NCI-H1105 treated with DMSO at 0.1 percent for 48 hours (cell line): ENCODE measurements around the gene SEC31A.

Source experiments
- DNase-seq: peaks from one replicate; lab custom pipeline; 2025; lab: John Stamatoyannopoulos, UW

The SEC31A gene

DNA sequence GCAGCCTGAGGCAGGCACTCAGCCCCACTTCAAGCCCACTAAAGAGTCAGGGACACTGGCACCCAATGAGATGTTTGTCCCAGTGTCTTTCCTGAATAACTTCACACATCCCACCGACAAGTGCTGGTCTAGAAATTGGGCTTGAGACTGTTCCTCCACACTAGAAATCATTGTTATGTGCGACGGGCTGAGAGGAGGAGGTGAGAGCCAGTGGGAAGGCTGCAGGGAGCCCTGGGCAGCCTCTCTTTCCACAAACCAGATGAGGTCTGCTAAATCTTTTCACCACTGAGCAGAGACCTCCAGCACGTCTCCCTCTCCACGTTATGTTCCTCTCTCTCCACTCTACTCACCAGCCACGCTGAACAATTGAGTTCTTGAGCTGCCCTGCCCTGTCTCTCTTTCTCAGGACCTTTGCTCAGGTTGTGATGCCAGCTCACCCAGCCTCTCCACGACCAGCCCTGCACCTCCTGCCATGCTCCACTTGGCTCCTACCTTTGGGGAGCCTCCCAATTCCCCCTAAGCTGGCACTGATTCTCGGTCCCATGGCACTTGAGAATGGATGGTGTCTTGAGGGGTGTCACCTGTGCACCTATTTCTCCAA lies 100.8 kb downstream of the SEC31A start:
- DNase-seq: no peak

DNA sequence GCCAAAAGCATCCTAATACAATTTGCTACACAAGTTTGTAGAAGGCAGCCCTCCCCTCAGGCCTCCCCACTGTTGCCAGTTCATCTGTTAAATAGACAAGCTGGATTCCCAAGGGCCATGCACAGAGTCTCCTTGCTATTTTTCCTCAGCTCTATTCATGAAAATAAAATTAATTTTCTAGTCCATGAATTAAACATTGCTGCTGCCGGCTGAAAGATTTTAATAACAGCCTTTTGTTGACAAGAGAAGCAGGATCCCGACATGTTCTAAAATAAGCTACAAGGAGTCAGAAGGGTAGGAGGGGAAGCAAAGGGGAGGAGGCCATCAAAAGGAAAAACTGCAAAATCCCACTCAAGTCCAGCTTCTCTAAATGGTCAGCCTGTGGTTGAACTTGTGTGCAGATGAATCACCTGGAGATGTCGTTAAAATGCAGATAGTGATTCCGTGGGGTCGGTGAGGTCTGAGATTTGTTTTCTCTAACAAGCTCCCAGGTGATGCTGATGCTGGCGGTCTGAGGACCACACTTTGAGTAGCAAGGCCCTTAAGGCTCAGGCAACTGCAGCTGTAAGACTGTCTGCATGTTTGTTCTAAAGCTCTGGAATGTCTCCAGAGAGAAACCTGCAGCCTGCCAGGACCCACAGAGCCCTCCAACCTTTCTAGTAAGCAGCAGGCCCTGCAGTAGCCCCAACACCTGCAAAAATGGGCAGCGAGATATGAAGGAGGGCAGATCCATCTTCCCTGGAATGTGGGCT lies 101.8 kb downstream of the SEC31A start:
- no peak for DNase-seq

DNA sequence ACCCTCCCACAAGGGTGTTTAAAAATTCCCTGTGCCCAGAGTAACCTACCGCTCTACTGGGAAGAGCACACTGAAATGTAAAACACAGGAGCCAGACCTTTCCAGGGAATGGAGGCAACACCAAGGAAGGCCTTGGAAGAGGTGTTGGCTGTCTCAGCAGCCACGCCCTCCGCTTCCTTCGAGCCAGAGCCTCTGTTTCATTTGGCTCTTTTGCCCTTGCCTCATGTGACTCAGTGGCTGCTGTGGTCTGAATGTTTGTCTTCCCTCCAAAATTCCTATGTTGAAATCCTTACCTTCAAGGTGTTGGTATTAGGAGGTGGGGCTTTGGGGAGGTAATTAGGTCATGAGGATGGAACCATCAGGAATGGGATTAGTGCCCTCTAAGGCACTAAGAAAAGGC lies 103.6 kb downstream of the SEC31A start:
- no peak for DNase-seq

DNA sequence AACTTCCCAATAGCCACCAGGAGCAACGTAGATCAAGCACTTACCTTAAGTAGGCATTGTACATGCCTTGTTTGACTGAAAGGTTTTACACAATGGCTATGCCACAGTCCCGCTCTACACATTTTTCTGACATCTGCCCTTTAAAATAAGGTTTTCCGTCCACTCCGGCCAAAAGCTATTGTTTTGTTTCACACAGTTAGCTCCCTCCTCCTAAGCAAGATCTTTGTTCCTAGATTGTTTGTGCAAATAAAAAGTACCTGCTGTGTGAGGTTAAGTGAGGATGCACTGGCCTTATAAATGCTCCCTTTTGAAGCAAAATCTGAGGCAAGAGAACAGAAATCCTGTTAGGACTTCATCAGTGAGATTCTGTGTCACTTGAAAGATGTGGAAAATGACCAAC lies 104.1 kb downstream of the SEC31A start:
- DNase-seq: no peak

DNA sequence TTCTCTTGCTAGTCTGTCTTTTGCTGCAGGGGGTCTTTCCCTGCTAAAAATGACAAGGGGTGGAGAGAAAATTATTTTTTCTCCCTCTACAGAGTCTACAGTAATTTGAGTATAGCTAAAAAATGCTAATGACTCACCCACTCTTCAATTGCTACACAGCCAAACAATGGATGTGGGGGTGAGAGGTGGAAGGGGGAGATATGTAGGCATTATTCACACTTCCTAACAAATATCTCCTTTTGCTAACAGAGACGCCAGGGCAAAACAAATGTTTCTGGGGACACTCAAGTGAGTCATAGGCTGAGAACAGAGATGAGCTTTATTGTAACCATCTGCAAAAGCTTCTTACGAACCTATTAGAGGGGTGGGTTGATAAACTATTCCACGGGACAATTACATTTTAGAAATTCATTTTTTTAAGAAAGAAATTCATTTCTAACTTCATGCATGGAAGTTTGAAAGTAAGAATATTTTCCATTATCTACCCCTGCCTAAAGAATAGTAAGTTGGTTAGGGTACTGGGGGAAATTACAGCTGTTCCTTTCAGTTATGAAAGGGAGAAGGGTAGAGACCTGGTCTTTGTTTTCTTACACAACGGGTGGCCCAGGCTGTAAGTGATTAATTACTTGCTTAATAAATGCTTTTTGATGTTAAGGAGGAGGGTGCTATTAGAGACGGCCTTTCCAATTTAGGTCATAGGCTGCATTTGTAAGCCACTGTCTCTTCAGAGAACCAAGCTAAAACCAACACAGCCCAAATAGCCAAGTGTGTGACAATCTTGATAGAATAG lies 105.1 kb downstream of the SEC31A start:
- DNase-seq: peak; percentile 36

DNA sequence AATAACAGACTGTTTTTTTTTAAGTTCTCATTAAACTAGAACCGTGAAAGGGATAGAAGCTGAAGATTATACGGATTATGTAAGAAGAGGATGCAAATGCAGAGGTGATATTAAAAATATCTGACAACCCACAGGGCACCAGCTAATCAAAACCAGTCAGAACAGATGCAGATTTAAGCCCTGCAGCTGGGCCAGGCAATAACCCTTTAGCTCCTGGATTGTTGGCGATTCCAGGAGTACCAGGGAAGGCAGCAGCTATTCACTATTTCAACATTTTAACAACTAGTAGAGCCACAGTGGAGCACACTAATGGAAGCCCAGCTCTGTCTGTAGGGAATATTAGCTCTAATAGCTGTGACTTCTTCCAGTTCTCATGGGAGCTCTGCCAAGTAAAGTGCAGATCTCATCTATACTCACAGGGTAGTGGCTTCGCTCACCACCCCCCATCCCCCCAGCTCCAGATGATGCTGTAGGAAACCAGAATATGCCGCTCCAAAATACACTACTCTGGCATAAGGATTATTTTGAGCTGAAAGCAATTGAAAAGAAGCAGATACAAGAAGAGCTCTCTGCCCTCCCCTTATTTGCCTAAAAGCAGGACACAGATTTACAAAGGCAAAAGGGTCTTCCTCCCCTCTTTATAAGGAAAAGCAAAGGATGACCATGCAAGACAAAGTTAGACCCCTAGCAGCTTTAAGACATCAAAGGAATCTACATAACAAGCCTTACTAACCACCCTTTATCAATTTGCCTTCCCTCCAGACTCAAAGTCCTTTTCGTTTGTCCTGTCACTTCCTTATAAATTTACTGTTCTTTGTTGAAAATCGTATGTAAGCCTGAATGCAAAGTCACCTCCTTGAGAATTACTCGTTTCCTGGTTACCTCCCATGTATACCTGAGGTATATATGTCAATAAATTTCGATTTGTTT lies 106.0 kb downstream of the SEC31A start:
- peak; percentile 81 for DNase-seq

DNA sequence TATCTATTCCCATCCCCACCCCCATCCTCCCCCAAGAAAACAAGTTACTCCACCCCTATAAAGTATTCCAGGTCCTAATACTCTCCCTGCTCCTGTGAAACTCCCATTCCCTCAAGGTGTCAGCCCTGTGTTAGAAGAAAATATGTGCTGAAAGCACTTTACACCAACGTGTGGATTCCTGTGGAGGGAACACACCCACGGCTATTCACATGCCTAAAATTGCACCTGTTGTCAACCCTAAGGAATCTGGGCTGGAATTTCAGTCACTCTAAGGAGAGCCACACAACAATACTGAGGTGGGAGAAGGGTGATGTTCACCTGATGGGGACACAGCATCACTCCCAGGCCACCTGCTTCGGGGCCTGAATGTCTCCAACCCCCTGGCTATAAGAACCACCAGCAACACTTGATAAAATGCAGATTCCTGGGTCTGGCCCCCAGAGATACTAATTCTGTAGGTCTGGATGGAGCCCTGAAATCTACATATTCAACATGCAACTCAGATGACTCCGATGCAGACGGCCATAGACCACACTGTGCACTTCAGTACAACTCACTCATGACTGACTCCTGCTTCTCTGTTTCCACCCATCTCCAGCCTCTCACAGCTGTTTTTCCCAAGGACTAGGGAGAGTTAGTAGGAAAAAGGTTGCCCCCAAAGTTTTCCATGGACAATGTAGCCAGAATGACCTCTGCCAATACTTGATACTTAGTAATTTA lies 108.2 kb downstream of the SEC31A start:
- DNase-seq: no peak

DNA sequence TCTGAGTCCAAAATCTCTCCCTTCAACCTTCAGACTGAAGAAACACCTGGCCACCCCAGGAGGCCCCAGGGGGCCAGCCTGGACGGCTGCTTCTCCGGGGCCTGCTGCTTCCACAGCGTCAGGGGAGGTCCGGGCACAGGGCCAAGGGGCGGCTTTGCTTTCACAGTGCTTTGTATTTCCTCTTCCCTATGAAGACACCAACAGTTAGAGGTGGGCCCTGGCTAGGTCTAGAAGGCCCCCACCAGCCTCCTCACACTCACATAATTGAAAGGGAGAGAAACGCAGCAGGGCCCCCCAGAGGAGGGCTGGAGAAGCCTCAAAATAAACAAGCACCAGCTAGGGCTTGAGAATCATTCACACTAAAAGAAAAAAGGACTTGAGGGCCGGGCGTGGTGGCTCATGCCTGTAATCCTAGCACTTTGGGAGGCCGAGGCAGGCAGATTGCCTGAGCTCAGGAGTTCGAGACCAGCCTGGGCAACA lies 110.2 kb downstream of the SEC31A start:
- DNase-seq: peak; percentile 92

DNA sequence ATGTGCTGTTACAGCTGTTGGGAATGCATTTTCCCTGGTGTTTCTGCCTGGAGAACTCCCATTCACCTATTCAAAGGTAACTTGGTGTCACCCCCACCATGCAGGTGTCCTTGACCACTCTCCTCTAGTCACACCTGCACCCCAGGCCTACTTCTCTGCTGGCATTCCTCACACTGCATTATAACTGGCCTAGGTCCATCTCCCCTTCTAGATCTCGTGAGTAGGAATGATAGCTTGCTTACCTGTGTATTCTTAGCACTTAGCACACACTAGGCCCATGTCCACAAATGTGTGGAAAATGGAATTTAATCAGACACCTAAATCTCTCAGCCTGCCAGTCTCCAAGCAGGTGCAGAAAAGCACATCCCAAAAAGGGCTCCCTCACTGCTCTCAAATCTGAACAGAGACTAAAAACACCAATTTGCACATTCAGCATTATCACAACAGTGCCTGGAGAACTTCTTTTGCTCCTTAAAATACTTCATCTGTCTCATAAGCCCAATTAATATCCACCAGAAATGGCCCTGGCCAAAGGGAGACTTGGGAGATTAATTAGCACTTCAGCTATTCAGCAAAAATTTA lies 110.7 kb downstream of the SEC31A start:
- DNase-seq: peak; percentile 25

DNA sequence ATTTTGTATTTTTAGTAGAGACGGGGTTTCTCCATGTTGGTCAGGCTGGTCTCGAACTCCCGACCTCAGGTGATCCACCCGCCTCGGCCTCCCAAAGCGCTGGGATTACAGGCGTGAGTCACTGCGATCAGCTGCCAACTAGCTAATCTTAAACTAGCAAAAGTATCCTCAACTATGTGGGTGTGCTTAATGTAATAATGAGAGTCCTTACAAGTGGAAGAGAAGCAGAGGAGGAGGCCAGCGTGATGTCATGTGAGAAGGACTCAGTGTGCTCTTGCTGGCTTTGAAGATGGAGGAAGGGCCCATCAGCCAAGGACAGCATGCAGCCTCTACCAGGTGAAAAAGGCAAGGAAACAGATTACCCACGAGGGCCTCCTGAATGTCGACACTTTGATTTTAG lies 111.9 kb downstream of the SEC31A start:
- no peak for DNase-seq

DNA sequence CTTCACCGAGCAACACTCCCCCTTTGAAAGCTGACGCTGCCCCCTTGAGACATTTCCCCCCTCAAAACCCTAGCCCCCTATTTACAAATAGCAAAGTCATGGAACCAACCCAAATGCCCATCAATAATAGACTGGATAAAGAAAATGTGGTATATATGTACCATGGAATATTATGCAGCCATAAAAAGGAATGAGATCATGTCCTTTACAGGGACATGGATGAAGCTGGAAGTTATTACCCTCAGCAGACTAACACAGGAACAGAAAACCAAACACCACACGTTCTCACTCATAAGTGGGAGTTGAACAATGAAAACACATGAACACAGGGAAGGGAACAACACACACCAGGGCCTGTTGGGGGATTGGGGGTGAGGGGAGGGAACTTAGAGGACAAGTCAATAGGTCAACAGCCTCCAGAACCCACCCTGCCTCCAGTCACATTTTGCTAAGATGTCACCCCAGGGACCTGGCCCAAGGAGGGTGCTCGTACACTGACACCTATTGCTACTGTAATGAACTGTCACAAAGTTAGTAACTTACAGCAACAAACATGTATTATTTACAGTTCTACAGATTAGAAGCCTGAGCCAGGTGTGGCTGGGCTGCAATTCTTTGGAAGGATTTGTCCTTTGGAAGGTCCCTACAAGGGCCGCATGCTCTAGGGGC lies 113.0 kb downstream of the SEC31A start:
- no peak for DNase-seq

DNA sequence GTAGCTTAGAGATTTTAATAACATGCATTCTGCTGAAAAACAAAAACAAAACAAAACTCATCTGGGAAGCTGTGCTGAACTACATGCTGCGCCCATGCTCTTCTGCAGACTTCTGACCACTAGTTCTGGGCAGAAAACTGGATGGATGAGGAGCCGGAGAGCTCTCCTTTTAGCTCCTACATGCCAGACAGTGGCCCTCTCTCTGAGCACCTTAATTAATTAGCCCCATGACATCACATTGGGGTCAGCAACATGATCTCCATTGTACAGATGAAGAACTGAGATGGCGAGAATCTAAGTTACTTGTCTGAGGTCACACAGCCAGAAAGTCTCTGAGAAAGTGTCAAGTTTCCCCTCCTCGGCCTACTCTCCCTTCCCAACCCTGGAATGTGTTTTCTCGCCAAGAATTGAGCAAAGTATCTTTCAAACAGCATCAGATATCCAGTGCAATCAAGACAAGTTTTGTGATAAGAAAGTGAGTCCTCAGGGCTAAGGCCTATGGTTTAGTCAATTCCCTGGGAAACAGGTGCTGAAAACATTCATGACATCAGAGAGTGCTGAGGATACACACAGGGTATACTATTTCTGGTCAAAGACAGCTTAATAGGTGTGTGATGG lies 113.9 kb downstream of the SEC31A start:
- no peak for DNase-seq

DNA sequence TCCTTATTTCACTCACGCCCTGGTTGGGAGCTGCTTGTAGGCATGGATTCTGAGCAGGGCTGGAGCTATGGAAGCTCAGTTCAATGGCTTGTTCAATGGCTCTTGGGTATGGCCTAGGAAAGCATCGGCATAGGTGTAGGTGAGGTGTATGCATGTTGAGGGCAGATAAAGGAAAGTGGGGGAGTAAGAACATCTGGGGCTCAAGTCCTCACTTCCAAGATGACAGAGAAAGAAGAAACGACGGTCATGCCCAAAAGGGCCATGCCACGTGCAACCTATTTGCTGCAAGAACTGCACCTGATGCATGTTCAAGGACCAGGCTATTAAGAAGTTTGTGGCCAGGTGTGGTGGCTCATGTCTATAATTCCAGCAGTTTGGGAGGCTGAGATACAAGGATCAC lies 115.7 kb downstream of the SEC31A start:
- DNase-seq: no peak

DNA sequence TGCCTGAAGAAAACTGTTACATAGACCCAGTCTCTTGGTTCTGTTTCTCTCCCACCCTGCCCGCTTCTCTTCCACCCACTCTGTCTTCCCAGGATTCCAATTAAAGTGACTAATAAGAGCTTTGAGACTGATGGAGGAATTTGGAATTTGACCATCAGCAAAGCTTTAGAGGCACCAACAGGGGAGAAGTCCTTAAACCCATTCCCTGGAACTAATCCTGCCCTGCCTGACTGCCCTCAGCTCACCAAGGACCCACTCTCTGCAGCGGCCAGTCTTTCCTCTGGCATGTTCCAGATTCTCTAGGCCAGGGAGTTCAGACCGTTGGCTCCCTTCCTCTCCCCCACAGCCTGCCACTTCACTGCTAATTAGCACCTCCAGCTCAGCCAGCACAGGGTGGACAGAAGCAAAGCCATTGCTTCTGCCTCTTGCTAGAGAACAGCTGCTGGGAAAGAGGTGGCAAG lies 116.2 kb downstream of the SEC31A start:
- no peak for DNase-seq

DNA sequence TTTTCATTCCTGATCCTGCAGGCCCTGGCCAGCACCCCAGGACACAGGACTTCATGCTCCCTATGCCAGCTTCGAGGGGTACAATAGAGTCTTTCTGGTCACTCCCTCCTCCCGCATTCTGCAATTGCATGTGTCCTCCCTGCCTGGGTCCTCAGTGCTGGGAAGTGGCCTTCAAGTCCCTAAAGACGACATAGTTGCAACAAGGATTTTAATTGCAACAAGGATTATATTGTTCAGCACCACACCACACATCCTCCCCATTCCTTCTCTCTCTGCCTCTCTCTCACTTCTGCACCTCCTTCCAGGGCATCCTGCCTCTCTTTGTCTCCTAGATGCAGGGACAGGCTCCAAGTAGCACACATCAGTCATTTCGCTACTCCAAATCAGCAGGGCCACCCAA lies 117.9 kb downstream of the SEC31A start:
- no peak for DNase-seq

DNA sequence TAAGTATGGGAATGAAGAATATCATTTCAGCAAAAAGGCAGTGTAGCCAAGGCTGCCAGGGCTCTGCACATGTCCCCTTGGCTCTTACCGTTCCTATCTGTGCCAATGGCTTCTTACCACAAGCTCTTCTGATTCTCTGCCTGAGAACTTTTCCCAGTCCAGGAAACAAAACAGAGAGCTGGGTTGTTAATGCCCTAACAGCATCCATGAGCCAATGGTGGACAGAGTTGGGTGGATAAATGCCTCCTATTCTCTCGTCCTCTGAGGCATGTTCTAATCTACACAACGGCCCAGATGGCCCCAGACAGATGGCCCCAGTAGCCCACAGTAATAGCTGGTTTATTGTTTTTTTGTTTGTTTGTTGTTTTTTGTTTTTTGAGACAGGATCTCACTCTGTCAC lies 120.3 kb downstream of the SEC31A start:
- no peak for DNase-seq
